ENCODE results near the gene PSMD9.

PSMD9 gene

GRCh38 chr12:121957861-121958515, 69.4 kb downstream of the PSMD9 start:
- no peak for DNase-seq

- no peak for DNase-seq
These were observed 70.1 kb downstream of the PSMD9 start for GRCh38 chr12:121958541-121959240.

- no peak for DNase-seq
These were observed 72.0 kb downstream of the PSMD9 start for GRCh38 chr12:121960541-121960940.

- DNase-seq, result no peak
These were observed 72.7 kb downstream of the PSMD9 start for GRCh38 chr12:121961195-121961879.

- DNase-seq, result no peak
These were observed 74.9 kb downstream of the PSMD9 start for GRCh38 chr12:121963341-121964018.

GRCh38 chr12:121964813-121965643, 76.4 kb downstream of the PSMD9 start:
- DNase-seq, result no peak

- DNase-seq, result no peak
These were observed 78.4 kb downstream of the PSMD9 start for GRCh38 chr12:121966959-121967358.
